K562 (cell line): ENCODE results near the gene NRSN2. TPM values are rescaled to one million over a fixed set of nuclear protein-coding genes. Genes with fewer than 3 reads are reported as not detected.

Experiments
- ATAC-seq: fragments of 200-7000 bp; cut with Tn5 transposase; 3 replicates; pipeline ENCODE4 v1.9.1; 2020; ENCODE audit warnings: moderate library complexity
- BruUV-seq: library from RNA; stranded (reverse); fragments of 400-500 nt; replicated peaks from 2 replicates; lab custom pipeline; 2021; lab: Mats Ljungman, UMichigan
- CTCF ChIA-PET: fragments of 300-600 bp; formaldehyde crosslinking; extraction: SDS; loops from one replicate; lab custom pipeline; 2021; ENCODE audit warnings: low intra/inter-chr PET ratio; lab: Yijun Ruan, JAX
- POLR2A ChIA-PET: fragments of 300-600, 350-650 bp; sonication (Branson Sonifier 250); formaldehyde crosslinking; extraction: SDS; loops from one replicate; lab custom pipeline; 2021; ENCODE audit warnings: antibody characterized with exemption, inconsistent platforms; lab: Yijun Ruan, JAX
- DNase-seq, 4 experiments: peaks; one replicate each; pipeline versions ENCODE4 v3.0.0 to v3.0.0-alpha.2; 2011 to 2018; ENCODE audit warnings: low spot score in 3 of 4, mixed read lengths in 3 of 4; ENCODE audit errors: extremely low read depth in 1 of 4
- FAIRE-seq: peaks from 2 replicates; lab custom pipeline; 2011; peaks lifted over from hg19 to GRCh38; lab: Jason Lieb, UNC
- H2AFZ ChIP-seq: 2 replicates; pipeline ENCODE4 v1.6.0; 2011; ENCODE audit warnings: low read depth, low read length, control low read depth, inconsistent platforms
- H3K27ac ChIP-seq: fragments of 200-600 bp; 3 replicates; pipeline ENCODE4 v1.8.0; 2011; ENCODE audit warnings: low read depth, mild to moderate bottlenecking, control low read depth, inconsistent platforms, low read length, moderate library complexity, mixed read lengths; ENCODE audit errors: extremely low read depth
- H3K27me3 ChIP-seq, 2 experiments: fragments of 300-600 bp in 1 of 2; 2 replicates in 1 of 2; 3 replicates in 1 of 2; pipeline versions ENCODE4 v1.6.0 to v1.8.0; 2011; ENCODE audit warnings: inconsistent platforms in 2 of 2, low read length in 2 of 2, mild to moderate bottlenecking in 1 of 2, mixed read lengths in 1 of 2, moderate library complexity in 1 of 2; ENCODE audit not compliant: control insufficient read depth in 2 of 2, insufficient read depth in 2 of 2
- H3K36me3 ChIP-seq: fragments of 300-600 bp; 3 replicates; pipeline ENCODE4 v1.8.0; 2011; ENCODE audit warnings: mild to moderate bottlenecking, low read length, inconsistent platforms; ENCODE audit not compliant: control insufficient read depth, insufficient read depth
- H3K4me1 ChIP-seq, 2 experiments: fragments of 200-600 bp in 1 of 2; replicated peaks in 1 of 2; 2 replicates in 1 of 2; 3 replicates in 1 of 2; pipeline versions ENCODE4 v1.5.1 to v1.8.0; 2011; ENCODE audit warnings: inconsistent platforms in 2 of 2, low read length in 2 of 2, mild to moderate bottlenecking in 1 of 2, mixed read lengths in 1 of 2, moderate library complexity in 1 of 2; ENCODE audit not compliant: control insufficient read depth in 2 of 2, insufficient read depth in 2 of 2
- H3K4me2 ChIP-seq: 2 replicates; pipeline ENCODE4 v1.6.1; 2011; ENCODE audit warnings: low read length, control low read depth, inconsistent platforms, mixed read lengths; ENCODE audit not compliant: insufficient read depth
- H3K4me3 ChIP-seq: fragments of 200-600 bp; sonication (generic), shearing (Covaris generic); 2 replicates; pipeline ENCODE4 v1.5.1; 2016; ENCODE audit warnings: control low read depth, inconsistent platforms
- H3K79me2 ChIP-seq: fragments of 200-600 bp; 3 replicates; pipeline ENCODE4 v1.8.0; 2011; ENCODE audit warnings: low read length, inconsistent platforms; ENCODE audit not compliant: control insufficient read depth, insufficient read depth
- H3K9ac ChIP-seq, 2 experiments: 2 replicates each; pipeline versions ENCODE4 v1.6.0 to v1.6.1; 2011; ENCODE audit warnings: low read depth in 2 of 2, low read length in 2 of 2, control low read depth in 1 of 2, inconsistent platforms in 1 of 2, mild to moderate bottlenecking in 1 of 2, mixed read lengths in 1 of 2; ENCODE audit not compliant: insufficient read depth in 1 of 2
- H3K9me1 ChIP-seq: one replicate; pipeline ENCODE4 v1.6.0; 2011; ENCODE audit warnings: inconsistent platforms, mild to moderate bottlenecking, low read length, moderate library complexity; ENCODE audit not compliant: control insufficient read depth, insufficient read depth
- H3K9me3 ChIP-seq: replicated peaks from 2 replicates; pipeline ENCODE4 v1.5.1; 2011; ENCODE audit warnings: low read depth, low read length, inconsistent platforms; ENCODE audit not compliant: control insufficient read depth, insufficient read depth
- H4K20me1 ChIP-seq: replicated peaks from 2 replicates; pipeline ENCODE4 v1.6.1; 2011; ENCODE audit warnings: low read length, inconsistent platforms, mixed read lengths; ENCODE audit not compliant: control insufficient read depth, insufficient read depth
- HDAC3 ChIP-seq: fragments of 450-650 bp; IDR thresholded peaks from 2 replicates; pipeline ENCODE4 v1.6.1; 2018; ENCODE audit warnings: borderline replicate concordance, mild to moderate bottlenecking, moderate library complexity; ENCODE audit not compliant: partially characterized antibody
- HMGN3 ChIP-seq: IDR thresholded peaks from 2 replicates; pipeline ENCODE4 v1.6.1; 2011; ENCODE audit warnings: borderline replicate concordance, low read depth, mild to moderate bottlenecking, mixed read lengths, low read length; ENCODE audit not compliant: insufficient read length; ENCODE audit errors: extremely low read depth
- MIER1 ChIP-seq: fragments of 450-650 bp; IDR thresholded peaks from 2 replicates; pipeline ENCODE4 v1.6.1; 2016; ENCODE audit warnings: antibody characterized with exemption, mild to moderate bottlenecking, low read depth
- TBL1XR1 ChIP-seq, 2 experiments: IDR thresholded peaks; 2 replicates each; pipeline ENCODE4 v1.6.1; 2012; ENCODE audit warnings: improper control_type of control experiment in 2 of 2, low read length in 2 of 2, mild to moderate bottlenecking in 1 of 2
- TSC22D4 ChIP-seq: fragments of 450-650 bp; IDR thresholded peaks from 2 replicates; pipeline ENCODE4 v1.6.1; 2016; ENCODE audit warnings: missing genetic modification characterization, missing biosample characterization, control low read depth
- XRCC3 ChIP-seq: fragments of 450-650 bp; IDR thresholded peaks from 2 replicates; pipeline ENCODE4 v1.6.1; 2017; ENCODE audit warnings: mild to moderate bottlenecking, moderate library complexity
- ZNF224 ChIP-seq: sonication (generic); formaldehyde crosslinking; IDR thresholded peaks from 2 replicates; pipeline ENCODE4 v1.8.0; 2022; ENCODE audit warnings: mild to moderate bottlenecking, missing genetic modification reagents
- ZNF561 ChIP-seq: fragments of 450-650 bp; formaldehyde crosslinking; conservative IDR thresholded peaks from 2 replicates; pipeline ENCODE4 v1.4.0; 2020; ENCODE audit warnings: mild to moderate bottlenecking, moderate library complexity
- WGBS: fragments of 100-300 bp; shearing (Covaris generic); methylation state at CpG from one replicate; pipeline ENCODE4 v1.1.6; 2016; ENCODE audit warnings: low coverage, mixed read lengths; ENCODE audit not compliant: insufficient coverage; ENCODE audit errors: missing lambda C conversion rate; 5-methylcytosine and 5-hydroxymethylcytosine counted together
- in situ Hi-C: fragments of 300-500 bp; cut with MboI; formaldehyde crosslinking; loops from 4 replicates; pipeline ENCODE4 v1.15.0; 2018; ENCODE audit warnings: inconsistent platforms, mixed read lengths
- intact Hi-C: fragments of 100-400 bp; cut with micrococcal nuclease; formaldehyde crosslinking; loops from 2 replicates; pipeline ENCODE4 v1.14.2; 2022
- polyA plus RNA-seq, 8 experiments: library from polyadenylated mRNA; depleted of rRNA in 4 of 8; stranded (reverse) in 5 of 8; unstranded in 3 of 8; fragments of >200 nt; fragmentation: Nextera tagmentation in 2 of 8; fragmentation: Illumina TruSeq in 1 of 8; extraction: Ambion mirVana in 2 of 8; extraction: Trizol in 1 of 8; gene quantifications; 2 replicates each; pipeline versions ENCODE4 v1.2.1 to v1.2.3, GENCODE V29; 2011 to 2014; ENCODE audit warnings: inconsistent platforms in 1 of 8, missing spikeins in 1 of 8
- total RNA-seq, 7 experiments: library from RNA; depleted of rRNA in 6 of 7; stranded (reverse); fragments of >200 nt in 6 of 7; fragmentation: Illumina TruSeq in 2 of 7; extraction: Trizol in 2 of 7; gene quantifications; 2 replicates each; pipeline versions ENCODE4 v1.2.1 to v1.2.3, GENCODE V29; 2011 to 2021; ENCODE audit warnings: low replicate concordance in 1 of 7
- TF ChIP-seq, protein P1 (sequence below), 2 experiments: IDR thresholded peaks in 1 of 2; conservative IDR thresholded peaks in 1 of 2; 2 replicates each; pipeline ENCODE4 v1.6.1; 2016; ENCODE audit warnings: low read depth in 2 of 2, mild to moderate bottlenecking in 1 of 2, missing compliant biosample characterization in 1 of 2, missing genetic modification characterization in 1 of 2, moderate library complexity in 1 of 2
- TF ChIP-seq, protein P2 (sequence below): fragments of 450-650 bp; IDR thresholded peaks from 2 replicates; pipeline ENCODE4 v1.6.1; 2016; ENCODE audit warnings: low read depth

The NRSN2 gene
- total and polyA plus RNA-seq, 9 of the 15 experiments (the other 6 are each of a cell fraction or from before 2014, with no cell fraction given): 7.5 to 29.7 (median 11.1) TPM

DNA sequence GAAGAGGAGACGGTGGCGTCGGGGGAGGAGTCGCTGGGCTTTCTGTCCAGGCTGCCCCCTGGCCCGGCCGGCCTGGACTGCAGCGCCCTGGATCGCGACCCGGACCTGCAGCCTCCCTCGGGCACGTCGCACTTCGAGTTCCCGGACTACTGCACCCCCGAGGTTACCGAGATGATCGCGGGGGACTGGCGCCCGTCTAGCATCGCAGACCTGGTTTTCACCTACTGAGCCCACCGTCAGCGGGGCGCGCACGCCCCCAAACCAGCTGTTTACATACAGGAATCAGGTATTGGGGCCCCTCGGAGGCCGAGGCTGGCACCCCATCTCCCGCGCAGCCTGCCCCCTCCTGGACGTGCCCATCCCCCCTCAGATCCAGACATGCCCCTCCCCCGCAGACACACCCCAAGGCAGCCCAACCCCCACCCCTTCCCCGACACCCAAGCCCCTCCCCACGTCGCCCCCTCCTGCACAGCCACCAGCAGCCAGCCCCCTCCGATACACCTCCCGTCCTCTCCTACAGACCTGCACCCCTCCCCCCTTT, 20.2 kb upstream of the NRSN2 start:
- H3K4me1 ChIP-seq: peaks cover 16 to 57% of the 10 kb centered on the region in 2 experiments; a peak in 4 of 5 replicates
- peak overlapping the region; percentile 65 for H3K4me3 ChIP-seq
- intact Hi-C loops: no loop called here
- TF ChIP-seq XRCC3 (no peak), TSC22D4 (tag) (no peak), ZNF224 (no peak), MIER1 (no peak), HDAC3 (no peak), TBL1XR1 (IDR thresholded peaks at IDR 0.05; ENCODE audit: low read length in 2 of 2) (0 out of 4 replicates have a peak, but pooled peaks of 1 of the 2 experiments have one; percentile 11), ZNF561 (CRISPR knock-in tag) (no peak), HMGN3 (no peak)
- TF ChIP-seq, protein P1, sequence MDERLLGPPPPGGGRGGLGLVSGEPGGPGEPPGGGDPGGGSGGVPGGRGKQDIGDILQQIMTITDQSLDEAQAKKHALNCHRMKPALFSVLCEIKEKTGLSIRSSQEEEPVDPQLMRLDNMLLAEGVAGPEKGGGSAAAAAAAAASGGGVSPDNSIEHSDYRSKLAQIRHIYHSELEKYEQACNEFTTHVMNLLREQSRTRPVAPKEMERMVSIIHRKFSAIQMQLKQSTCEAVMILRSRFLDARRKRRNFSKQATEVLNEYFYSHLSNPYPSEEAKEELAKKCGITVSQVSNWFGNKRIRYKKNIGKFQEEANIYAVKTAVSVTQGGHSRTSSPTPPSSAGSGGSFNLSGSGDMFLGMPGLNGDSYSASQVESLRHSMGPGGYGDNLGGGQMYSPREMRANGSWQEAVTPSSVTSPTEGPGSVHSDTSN (CRISPR knock-in tag; IDR thresholded peaks at IDR 0.05; ENCODE audit: low read depth): no peak
- TF ChIP-seq, protein P1 (tag; conservative IDR thresholded peaks at IDR 0.05; ENCODE audit: low read depth): no peak
- TF ChIP-seq, protein P2, sequence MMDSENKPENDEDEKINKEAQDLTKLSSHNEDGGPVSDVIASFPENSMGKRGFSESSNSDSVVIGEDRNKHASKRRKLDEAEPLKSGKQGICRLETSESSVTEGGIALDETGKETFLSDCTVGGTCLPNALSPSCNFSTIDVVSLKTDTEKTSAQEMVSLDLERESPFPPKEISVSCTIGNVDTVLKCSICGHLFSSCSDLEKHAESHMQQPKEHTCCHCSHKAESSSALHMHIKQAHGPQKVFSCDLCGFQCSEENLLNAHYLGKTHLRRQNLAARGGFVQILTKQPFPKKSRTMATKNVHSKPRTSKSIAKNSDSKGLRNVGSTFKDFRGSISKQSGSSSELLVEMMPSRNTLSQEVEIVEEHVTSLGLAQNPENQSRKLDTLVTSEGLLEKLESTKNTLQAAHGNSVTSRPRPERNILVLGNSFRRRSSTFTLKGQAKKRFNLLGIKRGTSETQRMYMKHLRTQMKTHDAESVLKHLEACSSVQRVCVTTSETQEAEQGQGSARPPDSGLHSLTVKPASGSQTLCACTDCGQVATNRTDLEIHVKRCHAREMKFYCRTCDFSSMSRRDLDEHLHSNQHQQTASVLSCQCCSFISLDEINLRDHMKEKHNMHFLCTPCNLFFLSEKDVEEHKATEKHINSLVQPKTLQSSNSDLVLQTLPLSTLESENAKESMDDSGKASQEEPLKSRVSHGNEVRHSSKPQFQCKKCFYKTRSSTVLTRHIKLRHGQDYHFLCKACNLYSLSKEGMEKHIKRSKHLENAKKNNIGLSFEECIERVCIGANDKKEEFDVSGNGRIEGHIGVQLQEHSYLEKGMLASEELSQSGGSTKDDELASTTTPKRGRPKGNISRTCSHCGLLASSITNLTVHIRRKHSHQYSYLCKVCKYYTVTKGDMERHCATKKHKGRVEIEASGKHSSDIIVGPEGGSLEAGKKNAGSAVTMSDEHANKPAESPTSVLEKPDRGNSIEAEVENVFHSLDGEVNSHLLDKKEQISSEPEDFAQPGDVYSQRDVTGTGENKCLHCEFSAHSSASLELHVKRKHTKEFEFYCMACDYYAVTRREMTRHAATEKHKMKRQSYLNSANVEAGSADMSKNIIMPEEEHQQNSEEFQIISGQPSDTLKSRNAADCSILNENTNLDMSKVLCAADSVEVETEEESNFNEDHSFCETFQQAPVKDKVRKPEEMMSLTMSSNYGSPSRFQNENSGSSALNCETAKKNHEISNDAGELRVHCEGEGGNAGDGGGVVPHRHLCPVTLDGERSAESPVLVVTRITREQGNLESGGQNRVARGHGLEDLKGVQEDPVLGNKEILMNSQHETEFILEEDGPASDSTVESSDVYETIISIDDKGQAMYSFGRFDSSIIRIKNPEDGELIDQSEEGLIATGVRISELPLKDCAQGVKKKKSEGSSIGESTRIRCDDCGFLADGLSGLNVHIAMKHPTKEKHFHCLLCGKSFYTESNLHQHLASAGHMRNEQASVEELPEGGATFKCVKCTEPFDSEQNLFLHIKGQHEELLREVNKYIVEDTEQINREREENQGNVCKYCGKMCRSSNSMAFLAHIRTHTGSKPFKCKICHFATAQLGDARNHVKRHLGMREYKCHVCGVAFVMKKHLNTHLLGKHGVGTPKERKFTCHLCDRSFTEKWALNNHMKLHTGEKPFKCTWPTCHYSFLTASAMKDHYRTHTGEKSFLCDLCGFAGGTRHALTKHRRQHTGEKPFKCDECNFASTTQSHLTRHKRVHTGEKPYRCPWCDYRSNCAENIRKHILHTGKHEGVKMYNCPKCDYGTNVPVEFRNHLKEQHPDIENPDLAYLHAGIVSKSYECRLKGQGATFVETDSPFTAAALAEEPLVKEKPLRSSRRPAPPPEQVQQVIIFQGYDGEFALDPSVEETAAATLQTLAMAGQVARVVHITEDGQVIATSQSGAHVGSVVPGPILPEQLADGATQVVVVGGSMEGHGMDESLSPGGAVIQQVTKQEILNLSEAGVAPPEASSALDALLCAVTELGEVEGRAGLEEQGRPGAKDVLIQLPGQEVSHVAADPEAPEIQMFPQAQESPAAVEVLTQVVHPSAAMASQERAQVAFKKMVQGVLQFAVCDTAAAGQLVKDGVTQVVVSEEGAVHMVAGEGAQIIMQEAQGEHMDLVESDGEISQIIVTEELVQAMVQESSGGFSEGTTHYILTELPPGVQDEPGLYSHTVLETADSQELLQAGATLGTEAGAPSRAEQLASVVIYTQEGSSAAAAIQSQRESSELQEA: no peak

More for the DNA sequence above, 20.2 kb upstream of the NRSN2 start:
- Histone ChIP-seq H2AFZ (peak overlapping the region; percentile 29; the same call in 1 of the 2 replicates), H3K79me2 (peaks cover 49% of the 10 kb centered on the region), H3K4me2 (peak overlapping the region; percentile 78; the same call in 1 of the 2 replicates), H3K27me3 (no peaks in the 10 kb centered on the region), H3K27ac (peak overlapping the region; percentile 95), H3K9me3 (no peaks in the 10 kb centered on the region), H4K20me1 (peaks cover 16% of the 10 kb centered on the region; the same call in 1 of the 2 replicates), H3K9ac (peak overlapping the region; percentile 77 to 97), H3K9me1 (peaks cover 3% of the 10 kb centered on the region), H3K36me3 (peaks cover 30% of the 10 kb centered on the region; the same call in 2 of the 3 replicates)
- CTCF ChIA-PET: no interaction called here
- 0% methylated on average over 3 of the region's 38 CpGs for WGBS
- in situ Hi-C loops: no loop called here
- BruUV-seq: TSS peak; percentile 50
- ATAC-seq (peak; percentile 2), FAIRE-seq (no peak), DNase-seq (peak in 1 of 4 experiments; percentile 51)
- POLR2A ChIA-PET: interaction anchor here (1.2 kb wide), 1 partner anchor 21 kb away, joined by 5 read pairs; the partner anchor contains the start of gene NRSN2
